Measurements from ENCODE around the gene JAGN1. TPM values are rescaled to one million over a fixed set of nuclear protein-coding genes. Genes with fewer than 3 reads are reported as not detected.

Gene JAGN1
- 49.7 and 55.4 TPM in 2 replicates for total RNA-seq (2022)
- Bru-seq, nascent RNA, result percentile 92 among the genes with signal in this experiment
- percentile 95 among the genes with signal in this experiment for BruChase-seq, experiment 1, labeled RNA remaining after a 6-hour chase
- BruChase-seq, experiment 2, labeled RNA remaining after a 2-hour chase, result percentile 96 among the genes with signal in this experiment
- long read RNA-seq, transcript JAGN1-201 (2 exons, 1,675 nt), result major isoform, 117 of 119 reads
- long read RNA-seq, partial matches to known transcripts, result 0 of 119 reads
- long read RNA-seq, other reads (novel, unspliced or antisense), result 2 of 119 reads

GRCh38 chr3:9890249-9891071, at the start of gene JAGN1:
Gene JAGN1 (plus strand): TSS chr3:9890610. CDS start chr3:9890723, 113 bp downstream.
- intact Hi-C loops (cut with micrococcal nuclease), result no loop called here
- H3K4me1 Mint-ChIP-seq (ENCODE audit: insufficient read depth, unreplicated experiment), result peaks cover 45% of the 10 kb centered on the region
- POLR2A ChIA-PET, result interaction anchor here (0.6 to 4.4 kb wide), 22 partner anchors 7 to 1247 kb away, joined by 3 to 47 read pairs (median 6); partner anchors contain the start of genes CRELD1, IL17RC, IL17RE and RPUSD3
- BruUV-seq (replicated peaks), result no TSS peak
- CTCF ChIA-PET, result interaction anchor here (0.9 to 1.7 kb wide), 7 partner anchors 22 to 158 kb away, joined by 3 to 8 read pairs (median 3); no protein-coding TSS in a partner anchor
- no peaks in the 10 kb centered on the region for H3K27me3 Mint-ChIP-seq (ENCODE audit: insufficient read depth, unreplicated experiment)
- TF ChIP-seq CTCF (IDR thresholded peaks at IDR 0.05; ENCODE audit: unreplicated experiment), result no peak
- H3K36me3 Mint-ChIP-seq (ENCODE audit: insufficient read depth, unreplicated experiment), result peaks cover 57% of the 10 kb centered on the region
- H3K4me3 Mint-ChIP-seq (ENCODE audit: unreplicated experiment), result peak within 1 kb of the TSS; percentile 91
- peak; percentile 90 for DNase-seq (ENCODE audit: unreplicated experiment)
- peaks cover 6% of the 10 kb centered on the region for H3K9me3 Mint-ChIP-seq (ENCODE audit: unreplicated experiment)
- peak within 1 kb of the TSS; percentile 98 for H3K27ac Mint-ChIP-seq (ENCODE audit: low read depth, unreplicated experiment)

GRCh38 chr3:9841015-9841414, 49.4 kb upstream of the JAGN1 start:
- H3K9me3 Mint-ChIP-seq (ENCODE audit: unreplicated experiment), result no peaks in the 10 kb centered on the region
- H3K27ac Mint-ChIP-seq (ENCODE audit: low read depth, unreplicated experiment), result no peak overlapping the region
- H3K27me3 Mint-ChIP-seq (ENCODE audit: insufficient read depth, unreplicated experiment), result no peaks in the 10 kb centered on the region
- H3K4me3 Mint-ChIP-seq (ENCODE audit: unreplicated experiment), result no peak overlapping the region
- peaks cover 42% of the 10 kb centered on the region for H3K36me3 Mint-ChIP-seq (ENCODE audit: insufficient read depth, unreplicated experiment)
- intact Hi-C loops (cut with micrococcal nuclease), result loop anchor here (10.0 kb wide), 1 partner anchor 444 kb away; no protein-coding TSS in a partner anchor
- TF ChIP-seq CTCF (IDR thresholded peaks at IDR 0.05; ENCODE audit: unreplicated experiment), result no peak
- ChIA-PET POLR2A (interaction anchor here (0.7 to 4.6 kb wide), 2 partner anchors 10 to 94 kb away, joined by 3 to 29 read pairs; no protein-coding TSS in a partner anchor), CTCF (interaction anchor here (0.6 to 1.5 kb wide), 5 partner anchors 8 to 105 kb away, joined by 3 to 5 read pairs (median 3); no protein-coding TSS in a partner anchor)
- H3K4me1 Mint-ChIP-seq (ENCODE audit: insufficient read depth, unreplicated experiment), result peaks cover 8% of the 10 kb centered on the region
- BruUV-seq (replicated peaks), result no TSS peak
- DNase-seq (ENCODE audit: unreplicated experiment), result no peak

- Mint-ChIP-seq H3K36me3 (ENCODE audit: insufficient read depth, unreplicated experiment) (peaks cover 37% of the 10 kb centered on the region), H3K4me3 (ENCODE audit: unreplicated experiment) (peak within 1 kb of the TSS; percentile 100), H3K27me3 (ENCODE audit: insufficient read depth, unreplicated experiment) (no peaks in the 10 kb centered on the region), H3K4me1 (ENCODE audit: insufficient read depth, unreplicated experiment) (peaks cover 14% of the 10 kb centered on the region), H3K27ac (ENCODE audit: low read depth, unreplicated experiment) (peak within 1 kb of the TSS; percentile 92), H3K9me3 (ENCODE audit: unreplicated experiment) (no peaks in the 10 kb centered on the region)
- intact Hi-C loops (cut with micrococcal nuclease), result loop anchor here (10.0 kb wide), 1 partner anchor 441 kb away; no protein-coding TSS in a partner anchor
- DNase-seq (ENCODE audit: unreplicated experiment), result peak; percentile 95
- TF ChIP-seq CTCF (IDR thresholded peaks at IDR 0.05; ENCODE audit: unreplicated experiment), result no peak
- BruUV-seq (replicated peaks), result TSS peak; percentile 27
- ChIA-PET POLR2A (interaction anchor here (0.7 to 4.6 kb wide), 34 partner anchors 9 to 298 kb away, joined by 3 to 29 read pairs (median 4); partner anchors contain the start of genes ARPC4, CRELD1, EMC3 and IL17RC), CTCF (interaction anchor here (0.6 to 1.5 kb wide), 8 partner anchors 16 to 239 kb away, joined by 3 to 7 read pairs (median 4); no protein-coding TSS in a partner anchor)
Measured at GRCh38 chr3:9843715-9844438, 46.5 kb upstream of the JAGN1 start, which contains the start of gene RPUSD3. Gene RPUSD3 (minus strand): TSS chr3:9844008. CDS start chr3:9843990, 18 bp downstream.
